ENCODE results near the gene BCHE. TPM values are rescaled to one million over a fixed set of nuclear protein-coding genes. Genes with fewer than 3 reads are reported as not detected.

The BCHE gene
- total RNA-seq, 1 donor from 2014 or later: 1.9 TPM

GRCh38 chr3:165796701-165797100 is 40.5 kb downstream of the BCHE start:
- no peak overlapping the region for H3K27ac Mint-ChIP-seq (ENCODE audit: unreplicated experiment)

GRCh38 chr3:165788531-165788930 is 48.7 kb downstream of the BCHE start:
- Mint-ChIP-seq H3K4me1 (ENCODE audit: low read depth) (no peaks in the 10 kb centered on the region), H3K36me3 (ENCODE audit: low read depth) (no peaks in the 10 kb centered on the region), H3K27ac (ENCODE audit: unreplicated experiment) (no peak overlapping the region), H3K27me3 (ENCODE audit: low read depth) (no peaks in the 10 kb centered on the region), H3K4me3 (ENCODE audit: unreplicated experiment) (no peak overlapping the region), H3K9me3 (ENCODE audit: low read depth) (no peaks in the 10 kb centered on the region)
- DNase-seq (ENCODE audit: low spot score): no peak
- no peak for TF ChIP-seq CTCF (IDR thresholded peaks at IDR 0.05)

More at GRCh38 chr3:165796701-165797100, 40.5 kb downstream of the BCHE start:
- no peak overlapping the region for H3K4me3 Mint-ChIP-seq (ENCODE audit: unreplicated experiment)
- no peaks in the 10 kb centered on the region for H3K36me3 Mint-ChIP-seq (ENCODE audit: low read depth)
- H3K27me3 Mint-ChIP-seq (ENCODE audit: low read depth): peaks cover 4% of the 10 kb centered on the region
- H3K4me1 Mint-ChIP-seq (ENCODE audit: low read depth): peaks cover 2% of the 10 kb centered on the region
- DNase-seq (ENCODE audit: low spot score): no peak
- no peaks in the 10 kb centered on the region for H3K9me3 Mint-ChIP-seq (ENCODE audit: low read depth)
- TF ChIP-seq CTCF (IDR thresholded peaks at IDR 0.05): no peak

GRCh38 chr3:165786013-165786412 is 51.2 kb downstream of the BCHE start:
- H3K36me3 Mint-ChIP-seq (ENCODE audit: low read depth): no peaks in the 10 kb centered on the region
- no peaks in the 10 kb centered on the region for H3K4me1 Mint-ChIP-seq (ENCODE audit: low read depth)
- no peak overlapping the region for H3K4me3 Mint-ChIP-seq (ENCODE audit: unreplicated experiment)
- no peaks in the 10 kb centered on the region for H3K27me3 Mint-ChIP-seq (ENCODE audit: low read depth)
- no peaks in the 10 kb centered on the region for H3K9me3 Mint-ChIP-seq (ENCODE audit: low read depth)
- no peak overlapping the region for H3K27ac Mint-ChIP-seq (ENCODE audit: unreplicated experiment)
- DNase-seq (ENCODE audit: low spot score): no peak
- no peak for TF ChIP-seq CTCF (IDR thresholded peaks at IDR 0.05)

GRCh38 chr3:165784337-165784736 is 52.9 kb downstream of the BCHE start:
- no peak for DNase-seq (ENCODE audit: low spot score)
- Mint-ChIP-seq H3K9me3 (ENCODE audit: low read depth) (peaks cover 3% of the 10 kb centered on the region), H3K36me3 (ENCODE audit: low read depth) (no peaks in the 10 kb centered on the region), H3K27me3 (ENCODE audit: low read depth) (no peaks in the 10 kb centered on the region), H3K27ac (ENCODE audit: unreplicated experiment) (no peak overlapping the region), H3K4me3 (ENCODE audit: unreplicated experiment) (no peak overlapping the region), H3K4me1 (ENCODE audit: low read depth) (no peaks in the 10 kb centered on the region)
- TF ChIP-seq CTCF (IDR thresholded peaks at IDR 0.05): no peak

- Mint-ChIP-seq H3K27ac (ENCODE audit: unreplicated experiment) (no peak overlapping the region), H3K4me3 (ENCODE audit: unreplicated experiment) (no peak overlapping the region), H3K9me3 (ENCODE audit: low read depth) (peaks cover 3% of the 10 kb centered on the region), H3K4me1 (ENCODE audit: low read depth) (no peaks in the 10 kb centered on the region), H3K27me3 (ENCODE audit: low read depth) (no peaks in the 10 kb centered on the region), H3K36me3 (ENCODE audit: low read depth) (no peaks in the 10 kb centered on the region)
- DNase-seq (ENCODE audit: low spot score): no peak
- TF ChIP-seq CTCF (IDR thresholded peaks at IDR 0.05): no peak
Measured at GRCh38 chr3:165783383-165783782, 53.8 kb downstream of the BCHE start.
